Body of pancreas (tissue), 4 donors: ENCODE results near the gene JPH2. TPM values are rescaled to one million over a fixed set of nuclear protein-coding genes. Genes with fewer than 3 reads are reported as not detected.

Experiments
- ATAC-seq: fragments of 150-250 bp; one replicate; pipeline ENCODE4 v1.9.1; 2016
- DNase-seq, 4 donors: peaks; one replicate each; pipeline ENCODE4 v3.0.0-alpha.2; 2019
- H3K27ac ChIP-seq, 4 donors: fragments of 200-600 bp; sonication (generic); 1 replicate in 3 of 4; 2 replicates in 1 of 4; pipeline versions ENCODE4 v1.5.1 to v1.6.1; 2016 to 2019; ENCODE audit warnings: mild to moderate bottlenecking in 1 of 4, mixed read lengths in 1 of 4, moderate library complexity in 1 of 4
- H3K27me3 ChIP-seq, 2 donors: fragments of 200-600 bp; sonication (generic); one replicate each; pipeline ENCODE4 v1.6.0; 2016; ENCODE audit warnings: mild to moderate bottlenecking in 1 of 2
- H3K36me3 ChIP-seq, 2 donors: fragments of 200-600 bp; sonication (generic); replicated peaks in 1 of 2; 2 replicates each; pipeline ENCODE4 v1.5.1; 2016; ENCODE audit warnings: low read depth in 2 of 2; ENCODE audit not compliant: insufficient read depth in 1 of 2
- H3K4me1 ChIP-seq: fragments of 200-600 bp; sonication (generic); one replicate; pipeline ENCODE4 v1.6.0; 2016
- H3K4me3 ChIP-seq, 2 donors: fragments of 200-600 bp; sonication (generic); 1 replicate in 1 of 2; 2 replicates in 1 of 2; pipeline ENCODE4 v1.5.1; 2016 to 2019
- H3K9me3 ChIP-seq, 3 donors: fragments of 200-600 bp; sonication (generic); 1 replicate in 2 of 3; 2 replicates in 1 of 3; pipeline ENCODE4 v1.5.1; 2016
- CTCF ChIP-seq, 7 experiments: fragments of 450-650 bp in 4 of 7; fragments of 200-600 bp in 3 of 7; sonication (generic) in 3 of 7; IDR thresholded peaks; one replicate each; pipeline ENCODE4 v1.5.1; 2016 to 2019; ENCODE audit warnings: antibody characterized with exemption in 7 of 7
- POLR2A ChIP-seq, 3 donors: fragments of 450-650 bp; IDR thresholded peaks; one replicate each; pipeline ENCODE4 v1.6.1; 2016; ENCODE audit warnings: antibody characterized with exemption in 3 of 3, mild to moderate bottlenecking in 2 of 3
- WGBS, 2 donors: methylation state at CpG; one replicate each; pipeline ENCODE4 v1.1.5; 2017; 5-methylcytosine and 5-hydroxymethylcytosine counted together
- intact Hi-C: fragments of 100-400 bp; cut with DNase I; formaldehyde crosslinking; loops from one replicate; pipeline ENCODE4 v1.15.1; 2023
- total RNA-seq, 2 donors: library from RNA; depleted of rRNA; stranded (reverse); fragments of >200 nt; gene quantifications; one replicate each; pipeline ENCODE4 v1.1.0, GENCODE V29; 2016

The JPH2 gene
- total RNA-seq, 2 donors from 2014 or later = 1.6 to 2.1 TPM

- no peak for DNase-seq
- TF ChIP-seq POLR2A (IDR thresholded peaks at IDR 0.05) (no peak), CTCF (IDR thresholded peaks at IDR 0.05) (no peak)
- no peak overlapping the region for H3K27ac ChIP-seq
- WGBS, 2 donors = 15 to 21% methylated on average over 5 of the region's 5 CpGs
- H3K9me3 ChIP-seq = no peaks in the 10 kb centered on the region
- H3K4me3 ChIP-seq = no peak overlapping the region
- intact Hi-C loops = loop anchor here (10.0 kb wide), 1 partner anchor 495 kb away; no protein-coding TSS in a partner anchor
- no peaks in the 10 kb centered on the region for H3K4me1 ChIP-seq
- H3K27me3 ChIP-seq = no peaks in the 10 kb centered on the region
- H3K36me3 ChIP-seq = no peaks in the 10 kb centered on the region
- no peak for ATAC-seq
These were observed 77.0 kb downstream of the JPH2 start for GRCh38 chr20:44109951-44110361.

GRCh38 chr20:44106615-44107014 is 80.4 kb downstream of the JPH2 start:
- no peak for DNase-seq
- Histone ChIP-seq H3K4me1 (no peaks in the 10 kb centered on the region), H3K36me3 (no peaks in the 10 kb centered on the region), H3K9me3 (no peaks in the 10 kb centered on the region), H3K27ac (no peak overlapping the region), H3K27me3 (no peaks in the 10 kb centered on the region), H3K4me3 (no peak overlapping the region)
- no peak for ATAC-seq
- WGBS, 2 donors = 58 to 71% methylated on average over 5 of the region's 5 CpGs
- TF ChIP-seq CTCF (IDR thresholded peaks at IDR 0.05) = no peak
- TF ChIP-seq POLR2A (IDR thresholded peaks at IDR 0.05) = no peak
- intact Hi-C loops = no loop called here

GRCh38 chr20:44104798-44105517 is 82.0 kb downstream of the JPH2 start:
- H3K27me3 ChIP-seq = no peaks in the 10 kb centered on the region
- no peaks in the 10 kb centered on the region for H3K36me3 ChIP-seq
- H3K9me3 ChIP-seq = no peaks in the 10 kb centered on the region
- 44 to 51% methylated on average over 7 of the region's 7 CpGs for whole genome bisulfite sequencing, 2 donors
- TF ChIP-seq POLR2A (IDR thresholded peaks at IDR 0.05) (no peak), CTCF (IDR thresholded peaks at IDR 0.05) (no peak)
- H3K4me3 ChIP-seq = no peak overlapping the region
- DNase-seq (peak in 1 of 4 donors; percentile 20), ATAC-seq (no peak)
- intact Hi-C loops = no loop called here
- no peak overlapping the region for H3K27ac ChIP-seq
- no peaks in the 10 kb centered on the region for H3K4me1 ChIP-seq

GRCh38 chr20:44102582-44102981 is 84.4 kb downstream of the JPH2 start:
- no peak for TF ChIP-seq POLR2A (IDR thresholded peaks at IDR 0.05)
- no peak for TF ChIP-seq CTCF (IDR thresholded peaks at IDR 0.05)
- H3K4me1 ChIP-seq = no peaks in the 10 kb centered on the region
- 76 to 88% methylated on average over 1 of the region's 1 CpG for WGBS, 2 donors
- no peaks in the 10 kb centered on the region for H3K36me3 ChIP-seq
- H3K4me3 ChIP-seq = no peak overlapping the region
- H3K9me3 ChIP-seq = no peaks in the 10 kb centered on the region
- ATAC-seq = no peak
- intact Hi-C loops = no loop called here
- no peak overlapping the region for H3K27ac ChIP-seq
- H3K27me3 ChIP-seq = no peaks in the 10 kb centered on the region
- no peak for DNase-seq

- no peak for TF ChIP-seq CTCF (IDR thresholded peaks at IDR 0.05)
- no peak for TF ChIP-seq POLR2A (IDR thresholded peaks at IDR 0.05)
- no peak for DNase-seq
- H3K36me3 ChIP-seq = no peaks in the 10 kb centered on the region
- intact Hi-C loops = no loop called here
- H3K27ac ChIP-seq = no peak overlapping the region
- H3K9me3 ChIP-seq = no peaks in the 10 kb centered on the region
- no peaks in the 10 kb centered on the region for H3K4me1 ChIP-seq
- no peak for ATAC-seq
- no peak overlapping the region for H3K4me3 ChIP-seq
- WGBS, 2 donors = 45 to 52% methylated on average over 7 of the region's 7 CpGs
- no peaks in the 10 kb centered on the region for H3K27me3 ChIP-seq
These were observed 87.2 kb downstream of the JPH2 start for GRCh38 chr20:44099832-44100231.
